GM21723 (cell line): Measurements from ENCODE around the gene IMPA2.
"Not testable (repeated sequence)": the region's sequence is repeated elsewhere in the genome, so short reads cannot be mapped to it uniquely, and the experiment has no call there.

ENCODE experiments used
- ATAC-seq: cut with Tn5 transposase; IDR thresholded peaks from one replicate; pipeline ENCODE4 v1.9.1; 2021; ENCODE audit warnings: mild to moderate bottlenecking, moderate library complexity; ENCODE audit not compliant: unreplicated experiment

The IMPA2 gene

GRCh38 chr18:12027046-12027445 lies 45.7 kb downstream of the IMPA2 start:
- no peak for ATAC-seq

- ATAC-seq: no peak
Observed at GRCh38 chr18:12027480-12027879, 46.2 kb downstream of the IMPA2 start.

GRCh38 chr18:12028040-12028628 lies 46.8 kb downstream of the IMPA2 start:
- ATAC-seq: no peak

- ATAC-seq: no peak
Observed at GRCh38 chr18:12028674-12029073, 47.4 kb downstream of the IMPA2 start.

- no peak for ATAC-seq
Observed at GRCh38 chr18:12029786-12030584, 48.7 kb downstream of the IMPA2 start.

GRCh38 chr18:12030670-12031069 lies 49.4 kb downstream of the IMPA2 start:
- ATAC-seq: no peak

GRCh38 chr18:12031181-12031580 lies 49.9 kb downstream of the IMPA2 start:
- no peak for ATAC-seq

- no peak for ATAC-seq
Observed at GRCh38 chr18:12031846-12032245, 50.5 kb downstream of the IMPA2 start.

- ATAC-seq: no peak
Observed at GRCh38 chr18:12032786-12033642, 51.7 kb downstream of the IMPA2 start.

- no peak for ATAC-seq
Observed at GRCh38 chr18:12033643-12034025, 52.3 kb downstream of the IMPA2 start.

GRCh38 chr18:12034241-12035100 lies 53.2 kb downstream of the IMPA2 start:
- ATAC-seq: no peak

GRCh38 chr18:12035481-12035880 lies 54.2 kb downstream of the IMPA2 start:
- ATAC-seq: no peak

GRCh38 chr18:12036201-12036751 lies 55.0 kb downstream of the IMPA2 start:
- no peak for ATAC-seq

GRCh38 chr18:12038082-12038638 lies 56.9 kb downstream of the IMPA2 start:
- peak; percentile 17 for ATAC-seq

- peak; percentile 86 for ATAC-seq
Observed at GRCh38 chr18:12038639-12039539, 57.6 kb downstream of the IMPA2 start.

- ATAC-seq: not testable (repeated sequence)
Observed at GRCh38 chr18:12039540-12039930, 58.2 kb downstream of the IMPA2 start.

- ATAC-seq: no peak
Observed at GRCh38 chr18:12041561-12041960, 60.3 kb downstream of the IMPA2 start.

GRCh38 chr18:12043811-12044210 lies 62.5 kb downstream of the IMPA2 start:
- no peak for ATAC-seq

- no peak for ATAC-seq
Observed at GRCh38 chr18:12044591-12044990, 63.3 kb downstream of the IMPA2 start.
